ENCODE results near the gene ERBB2. TPM values are rescaled to one million over a fixed set of nuclear protein-coding genes. Genes with fewer than 3 reads are reported as not detected.
A peak's percentile ranks its signal among the peaks of the same experiment; 100 is the strongest.

Gene ERBB2
- total RNA-seq, result 40.4 and 44.2 TPM in 2 replicates

GRCh38 chr17:39699818-39700147, at the start of gene ERBB2:
ERBB2 (plus strand) TSS chr17:39700064; CDS start chr17:39700239, 175 bp downstream.
- Histone ChIP-seq H3K27me3 (ENCODE audit: insufficient read depth, low read length) (no peaks in the 10 kb centered on the region), H3K4me1 (ENCODE audit: insufficient read depth, low read length) (peaks cover 11% of the 10 kb centered on the region), H3K79me2 (ENCODE audit: insufficient read depth, low read length) (peaks cover 49% of the 10 kb centered on the region), H3K4me3 (ENCODE audit: insufficient read depth, low read length) (peak within 1 kb of the TSS; percentile 76), H2AFZ (ENCODE audit: low read length) (peak within 1 kb of the TSS; percentile 83), H3K9me3 (ENCODE audit: low read depth, low read length) (no peaks in the 10 kb centered on the region), H3K36me3 (ENCODE audit: insufficient read depth, low read length) (no peaks in the 10 kb centered on the region), H3K4me2 (ENCODE audit: insufficient read depth, low read length) (peak within 1 kb of the TSS; percentile 86), H4K20me1 (ENCODE audit: insufficient read depth, low read length) (peaks cover 25% of the 10 kb centered on the region), H3K27ac (ENCODE audit: low read depth, low read length) (peak within 1 kb of the TSS; percentile 19)
- no peak for TF ChIP-seq CTCF (IDR thresholded peaks at IDR 0.05; ENCODE audit: extremely low read depth, low read depth, low read length)
- DNase-seq (ENCODE audit: insufficient read length, low spot score, missing footprints), result peak; percentile 97

GRCh38 chr17:39650121-39650579, 49.7 kb upstream of the ERBB2 start:
- no peak for TF ChIP-seq CTCF (IDR thresholded peaks at IDR 0.05; ENCODE audit: extremely low read depth, low read depth, low read length)
- Histone ChIP-seq H3K4me2 (ENCODE audit: insufficient read depth, low read length) (no peak overlapping the region), H2AFZ (ENCODE audit: low read length) (no peak overlapping the region), H3K4me1 (ENCODE audit: insufficient read depth, low read length) (no peaks in the 10 kb centered on the region), H3K27me3 (ENCODE audit: insufficient read depth, low read length) (no peaks in the 10 kb centered on the region), H3K79me2 (ENCODE audit: insufficient read depth, low read length) (peaks cover 33% of the 10 kb centered on the region), H3K36me3 (ENCODE audit: insufficient read depth, low read length) (no peaks in the 10 kb centered on the region), H3K9me3 (ENCODE audit: low read depth, low read length) (no peaks in the 10 kb centered on the region), H4K20me1 (ENCODE audit: insufficient read depth, low read length) (peaks cover 48% of the 10 kb centered on the region), H3K4me3 (ENCODE audit: insufficient read depth, low read length) (no peak overlapping the region), H3K27ac (ENCODE audit: low read depth, low read length) (no peak overlapping the region)
- no peak for DNase-seq (ENCODE audit: insufficient read length, low spot score, missing footprints)

- Histone ChIP-seq H3K4me2 (ENCODE audit: insufficient read depth, low read length) (no peak overlapping the region), H3K9me3 (ENCODE audit: low read depth, low read length) (no peaks in the 10 kb centered on the region), H3K27ac (ENCODE audit: low read depth, low read length) (no peak overlapping the region), H3K4me3 (ENCODE audit: insufficient read depth, low read length) (no peak overlapping the region), H3K4me1 (ENCODE audit: insufficient read depth, low read length) (no peaks in the 10 kb centered on the region), H3K79me2 (ENCODE audit: insufficient read depth, low read length) (peaks cover 22% of the 10 kb centered on the region), H3K36me3 (ENCODE audit: insufficient read depth, low read length) (no peaks in the 10 kb centered on the region), H4K20me1 (ENCODE audit: insufficient read depth, low read length) (peaks cover 55% of the 10 kb centered on the region), H3K27me3 (ENCODE audit: insufficient read depth, low read length) (no peaks in the 10 kb centered on the region), H2AFZ (ENCODE audit: low read length) (no peak overlapping the region)
- DNase-seq (ENCODE audit: insufficient read length, low spot score, missing footprints), result no peak
- no peak for TF ChIP-seq CTCF (IDR thresholded peaks at IDR 0.05; ENCODE audit: extremely low read depth, low read depth, low read length)
Observed at GRCh38 chr17:39651923-39652586, 47.8 kb upstream of the ERBB2 start.

GRCh38 chr17:39652587-39653315, 47.1 kb upstream of the ERBB2 start:
- Histone ChIP-seq H3K4me2 (ENCODE audit: insufficient read depth, low read length) (no peak overlapping the region), H3K4me3 (ENCODE audit: insufficient read depth, low read length) (no peak overlapping the region)

More at GRCh38 chr17:39652587-39653315, 47.1 kb upstream of the ERBB2 start:
- no peaks in the 10 kb centered on the region for H3K4me1 ChIP-seq (ENCODE audit: insufficient read depth, low read length)
- no peak for DNase-seq (ENCODE audit: insufficient read length, low spot score, missing footprints)
- H2AFZ ChIP-seq (ENCODE audit: low read length), result no peak overlapping the region
- H3K36me3 ChIP-seq (ENCODE audit: insufficient read depth, low read length), result no peaks in the 10 kb centered on the region
- H3K9me3 ChIP-seq (ENCODE audit: low read depth, low read length), result no peaks in the 10 kb centered on the region
- peaks cover 17% of the 10 kb centered on the region for H3K79me2 ChIP-seq (ENCODE audit: insufficient read depth, low read length)
- H3K27ac ChIP-seq (ENCODE audit: low read depth, low read length), result no peak overlapping the region
- no peaks in the 10 kb centered on the region for H3K27me3 ChIP-seq (ENCODE audit: insufficient read depth, low read length)
- no peak for TF ChIP-seq CTCF (IDR thresholded peaks at IDR 0.05; ENCODE audit: extremely low read depth, low read depth, low read length)
- H4K20me1 ChIP-seq (ENCODE audit: insufficient read depth, low read length), result peaks cover 49% of the 10 kb centered on the region

Data from osteoblast (primary cell).